ENCODE measurements around the gene UNC45A.

Gene UNC45A

GRCh38 chr15:90967206-90967605, 32.1 kb downstream of the UNC45A start:
- no peak for DNase-seq

- no peak for DNase-seq
Observed at GRCh38 chr15:90968434-90968833, 33.3 kb downstream of the UNC45A start.

GRCh38 chr15:90970274-90970673, 35.2 kb downstream of the UNC45A start:
- DNase-seq, result no peak

GRCh38 chr15:90972133-90972532, 37.0 kb downstream of the UNC45A start:
- no peak for DNase-seq

- no peak for DNase-seq
Observed at GRCh38 chr15:90974216-90974615, 39.1 kb downstream of the UNC45A start.

- no peak for DNase-seq
Observed at GRCh38 chr15:90979582-90979981, 44.5 kb downstream of the UNC45A start.

GRCh38 chr15:90981681-90982080, 46.6 kb downstream of the UNC45A start:
- no peak for DNase-seq

GRCh38 chr15:90982135-90982534, 47.0 kb downstream of the UNC45A start:
- DNase-seq, result no peak

GRCh38 chr15:90986790-90987507, 51.9 kb downstream of the UNC45A start:
- DNase-seq, result no peak

GRCh38 chr15:90987561-90988141, 52.6 kb downstream of the UNC45A start:
- no peak for DNase-seq

- no peak for DNase-seq
Observed at GRCh38 chr15:90988296-90988695, 53.2 kb downstream of the UNC45A start.

GRCh38 chr15:90989040-90989768, 54.1 kb downstream of the UNC45A start:
- DNase-seq, result no peak

GRCh38 chr15:90990446-90990845, 55.4 kb downstream of the UNC45A start:
- DNase-seq, result no peak

- DNase-seq, result no peak
Observed at GRCh38 chr15:90991587-90992285, 56.7 kb downstream of the UNC45A start.

- DNase-seq, result no peak
Observed at GRCh38 chr15:90994059-90994416, 59.0 kb downstream of the UNC45A start.

GRCh38 chr15:90994417-90995311, 59.6 kb downstream of the UNC45A start, which contains the start of gene PRC1:
TSS of gene PRC1 (minus strand) at chr15:90994535. CDS start at chr15:90994417, 118 bp downstream.
- peak; percentile 94 to 96 for DNase-seq

GRCh38 chr15:90998737-90999136, 63.7 kb downstream of the UNC45A start:
- DNase-seq, result no peak

- no peak for DNase-seq
Observed at GRCh38 chr15:91001209-91001608, 66.1 kb downstream of the UNC45A start.

Data from hippocampal formation (tissue), 2 donors.